ENCODE results near the gene SH3BP4.

Gene SH3BP4

DNA sequence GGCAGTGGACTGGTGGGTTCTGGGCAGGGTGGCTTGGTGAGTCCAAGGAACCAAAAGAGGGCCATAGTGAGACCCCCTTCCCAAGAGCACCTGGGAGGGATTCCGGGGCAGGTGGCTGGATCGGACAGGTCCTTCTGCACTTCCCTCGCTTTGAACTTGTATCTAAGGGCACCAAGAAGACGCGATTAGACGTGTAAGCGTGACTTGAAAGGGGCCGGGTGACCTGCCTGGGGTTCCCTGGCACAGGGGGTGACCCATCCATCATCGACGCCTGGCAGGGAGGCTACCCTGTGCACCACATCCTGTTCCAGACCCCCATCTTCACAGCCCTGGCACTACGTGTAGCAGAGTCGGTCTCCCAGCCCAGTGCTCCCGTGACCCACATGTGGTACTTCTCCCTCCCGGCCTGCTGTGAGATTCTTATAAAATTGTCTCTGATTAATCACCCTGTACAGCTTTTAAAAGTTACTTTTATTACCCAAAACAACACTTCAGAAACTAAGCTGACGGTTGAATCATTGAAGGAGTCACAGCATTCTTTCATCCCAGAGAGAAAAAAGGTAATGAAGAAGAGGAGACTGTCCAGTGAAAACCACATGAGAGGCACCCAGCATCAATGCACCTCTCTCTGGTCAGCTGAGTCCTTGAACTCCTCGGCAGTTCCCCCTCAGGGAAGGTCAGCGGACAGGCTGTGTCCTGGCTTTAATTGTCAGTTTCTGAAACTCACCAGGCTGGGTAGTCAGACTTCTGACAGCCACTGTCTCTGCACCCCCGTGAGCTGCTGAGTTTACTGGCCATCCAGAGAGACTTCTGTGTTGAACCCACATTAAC, 13.0 kb downstream of the SH3BP4 start:
- TF ChIP-seq GATA2 (IDR thresholded peaks at IDR 0.05; ENCODE audit: low read depth, low read length) (no peak), GATA3 (IDR thresholded peaks at IDR 0.05; ENCODE audit: low read depth, low read length) (no peak)

- TF ChIP-seq GATA2 (IDR thresholded peaks at IDR 0.05; ENCODE audit: low read depth, low read length): no peak
- no peak for TF ChIP-seq GATA3 (IDR thresholded peaks at IDR 0.05; ENCODE audit: low read depth, low read length)
Measured at GRCh38 chr2:234966340-234966739, 14.5 kb downstream of the SH3BP4 start.

GRCh38 chr2:234967201-234967869, 15.5 kb downstream of the SH3BP4 start:
- TF ChIP-seq GATA2 (IDR thresholded peaks at IDR 0.05; ENCODE audit: low read depth, low read length) (no peak), GATA3 (IDR thresholded peaks at IDR 0.05; ENCODE audit: low read depth, low read length) (no peak)

- no peak for TF ChIP-seq GATA3 (IDR thresholded peaks at IDR 0.05; ENCODE audit: low read depth, low read length)
Measured at GRCh38 chr2:234967870-234968208, 16.0 kb downstream of the SH3BP4 start.

DNA sequence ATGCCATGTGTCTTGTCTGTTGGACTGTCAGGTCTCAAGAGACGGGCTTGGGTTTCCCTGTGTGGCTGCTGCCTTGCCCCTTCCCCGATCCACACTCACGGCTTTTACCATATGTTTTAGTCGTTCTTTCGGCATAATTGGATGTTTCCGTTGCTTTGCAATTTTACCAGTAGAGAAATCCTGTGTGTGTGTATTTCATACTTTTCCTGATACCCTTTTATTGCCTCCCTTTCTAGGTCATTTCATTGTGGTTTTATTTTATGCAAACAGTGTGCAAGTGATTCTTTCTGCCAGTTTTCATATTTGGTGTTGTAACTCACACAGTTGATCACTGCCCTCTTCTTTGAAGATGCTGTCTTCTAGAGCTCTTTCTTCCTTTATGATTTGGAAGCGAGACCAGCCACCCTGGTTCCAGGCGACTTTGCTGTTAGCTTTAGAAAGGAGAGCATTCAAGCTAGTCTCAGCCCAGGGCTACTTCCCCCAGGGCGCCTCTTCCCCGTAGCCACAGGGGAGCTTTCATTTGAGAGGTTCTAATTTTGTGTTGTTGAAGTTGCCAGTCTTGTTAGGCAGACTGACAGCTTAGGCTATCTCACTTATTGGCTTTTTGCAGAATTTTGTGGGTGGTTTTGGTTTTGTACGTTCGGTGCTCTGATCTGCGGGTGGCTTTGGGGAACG, 17.0 kb downstream of the SH3BP4 start:
- no peak for TF ChIP-seq GATA2 (IDR thresholded peaks at IDR 0.05; ENCODE audit: low read depth, low read length)
- no peak for TF ChIP-seq GATA3 (IDR thresholded peaks at IDR 0.05; ENCODE audit: low read depth, low read length)

DNA sequence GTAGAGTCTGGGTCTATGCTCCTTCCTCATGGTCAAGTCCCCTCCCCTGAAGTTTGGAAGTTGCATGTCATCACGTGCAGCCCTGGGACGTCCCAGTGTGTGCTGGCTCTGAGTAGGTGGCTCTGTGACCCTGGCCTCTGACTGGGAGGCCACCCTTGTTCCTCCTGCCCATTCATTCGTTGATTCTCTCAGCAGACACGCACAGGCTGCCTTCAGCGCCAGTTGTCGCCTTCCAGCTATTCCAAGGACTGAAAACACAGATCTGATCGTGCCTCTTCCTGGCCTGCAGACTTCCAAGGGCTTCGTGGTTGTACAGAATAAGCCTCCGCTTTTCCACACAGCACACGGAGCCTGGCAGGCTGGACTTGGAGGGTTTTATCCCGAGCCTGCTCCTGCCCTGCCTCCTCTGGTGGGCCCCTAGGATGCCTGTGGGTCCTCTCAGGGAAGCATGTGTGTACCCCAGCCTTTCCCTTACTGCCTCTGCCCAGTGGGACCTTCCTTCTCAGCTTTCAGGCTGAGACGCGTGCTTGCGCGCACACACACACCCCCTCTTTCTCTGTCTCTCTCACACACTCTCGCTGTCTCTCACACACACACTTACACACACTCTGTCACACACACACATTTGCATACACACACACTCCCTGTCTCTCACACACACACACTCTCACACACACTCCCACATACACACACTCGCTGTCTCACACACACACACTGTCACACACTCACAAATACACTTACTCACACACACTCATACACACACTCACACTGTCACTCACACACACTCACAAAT, 17.7 kb downstream of the SH3BP4 start:
- TF ChIP-seq GATA2 (IDR thresholded peaks at IDR 0.05; ENCODE audit: low read depth, low read length) (no peak), GATA3 (IDR thresholded peaks at IDR 0.05; ENCODE audit: low read depth, low read length) (no peak)

DNA sequence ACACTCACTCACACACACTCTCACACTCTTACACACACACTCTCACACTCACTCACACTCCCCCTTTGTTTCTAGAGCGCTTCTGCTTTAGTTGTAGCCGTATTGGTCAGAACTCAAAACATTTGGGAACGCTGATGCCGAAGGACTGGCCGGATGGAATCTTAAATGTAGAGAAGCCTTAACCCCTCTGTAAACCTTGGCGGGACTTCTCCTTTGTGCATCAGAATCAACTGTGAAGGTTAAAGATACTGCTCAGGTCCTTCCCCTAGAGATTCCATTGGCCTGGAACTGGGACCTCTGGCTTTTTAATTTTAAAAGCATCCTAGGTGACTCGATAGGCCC, 18.3 kb downstream of the SH3BP4 start:
- no peak for TF ChIP-seq GATA2 (IDR thresholded peaks at IDR 0.05; ENCODE audit: low read depth, low read length)
- TF ChIP-seq GATA3 (IDR thresholded peaks at IDR 0.05; ENCODE audit: low read depth, low read length): no peak

GRCh38 chr2:234970477-234970882, 18.7 kb downstream of the SH3BP4 start:
- TF ChIP-seq GATA3 (IDR thresholded peaks at IDR 0.05; ENCODE audit: low read depth, low read length): no peak
- TF ChIP-seq GATA2 (IDR thresholded peaks at IDR 0.05; ENCODE audit: low read depth, low read length): no peak

DNA sequence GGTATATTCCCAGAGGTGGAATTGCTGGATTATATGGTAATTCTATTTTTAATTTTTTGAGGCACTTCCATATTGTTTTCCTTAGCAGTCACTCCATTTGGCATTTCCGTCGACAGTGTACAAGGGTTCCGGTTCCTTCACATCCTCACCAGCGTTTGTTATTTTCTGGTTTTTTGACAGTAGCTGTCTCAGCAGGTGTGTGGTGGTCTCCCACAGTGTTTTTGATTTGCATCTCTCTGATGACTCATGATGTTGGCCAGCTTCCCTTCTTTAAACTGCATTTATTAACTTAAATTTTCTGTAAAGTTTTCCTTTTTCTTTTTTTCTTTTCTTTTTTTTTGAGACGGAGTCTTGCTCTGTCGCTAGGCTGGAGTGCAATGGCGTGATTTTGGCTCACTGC, 19.7 kb downstream of the SH3BP4 start:
- no peak for TF ChIP-seq GATA3 (IDR thresholded peaks at IDR 0.05; ENCODE audit: low read depth, low read length)

DNA sequence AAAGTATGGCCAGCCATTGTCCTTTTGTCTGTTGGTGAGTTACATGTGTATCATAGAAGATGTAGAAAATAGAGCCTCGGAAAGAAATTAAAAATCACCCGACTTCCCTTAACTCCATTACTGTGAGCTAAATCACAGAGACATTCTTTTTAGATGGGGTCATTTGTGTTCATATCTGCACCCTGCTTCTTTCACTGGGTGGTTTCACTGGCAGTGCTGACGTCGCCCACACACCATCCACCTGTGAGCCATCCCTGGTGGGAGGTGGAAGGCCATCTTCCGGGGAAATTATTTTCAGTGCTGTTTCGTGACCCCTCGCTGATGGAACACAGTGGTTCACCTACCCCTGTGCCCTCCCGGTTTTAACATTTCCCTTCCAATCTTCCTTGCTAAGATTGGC, 21.2 kb downstream of the SH3BP4 start:
- TF ChIP-seq GATA3 (IDR thresholded peaks at IDR 0.05; ENCODE audit: low read depth, low read length) (no peak), GATA2 (IDR thresholded peaks at IDR 0.05; ENCODE audit: low read depth, low read length) (no peak)

DNA sequence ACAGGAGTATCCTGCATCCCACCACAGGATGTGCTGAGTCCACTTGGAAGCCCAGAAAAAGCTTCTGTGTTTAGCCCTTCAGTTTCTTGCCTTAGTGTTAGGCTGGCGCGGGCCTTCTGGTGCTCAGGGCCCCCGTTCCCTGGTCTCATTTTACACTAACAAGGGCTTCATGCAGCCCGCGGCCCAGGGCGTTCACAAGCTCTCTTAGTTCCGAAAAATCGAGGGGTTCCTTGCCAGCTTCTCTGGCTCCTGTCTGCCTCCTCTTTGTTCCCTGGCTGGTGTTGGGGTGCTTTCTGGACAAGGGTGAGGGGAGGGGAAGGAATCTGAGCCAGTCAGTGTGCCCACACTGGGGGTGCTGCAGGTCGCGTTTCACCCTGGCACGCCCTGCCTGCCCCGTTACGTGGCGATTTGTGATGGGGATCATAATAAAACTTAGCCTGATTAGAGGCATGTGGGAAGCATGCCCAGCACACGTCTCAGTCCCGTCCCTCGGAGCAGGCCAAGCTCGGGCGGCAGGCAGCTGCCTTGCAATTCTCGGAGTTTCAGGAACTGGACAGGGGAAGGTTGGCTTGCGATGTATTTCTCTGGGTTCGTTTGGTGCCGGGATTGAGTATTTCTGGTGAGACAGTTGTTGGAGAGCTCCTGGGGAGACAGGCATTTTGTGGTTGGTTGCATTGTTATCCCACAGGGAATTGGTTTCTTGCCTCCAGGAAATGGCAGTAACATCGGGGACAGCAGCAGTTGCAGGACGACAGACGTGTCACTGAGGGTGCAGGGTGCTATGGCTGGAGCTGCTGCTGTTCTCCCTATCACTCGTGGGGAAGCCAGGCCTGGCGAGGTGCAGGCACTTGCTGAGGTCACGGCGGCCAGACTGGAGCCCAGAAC, 22.9 kb downstream of the SH3BP4 start:
- TF ChIP-seq GATA3 (IDR thresholded peaks at IDR 0.05; ENCODE audit: low read depth, low read length): no peak
- TF ChIP-seq GATA2 (IDR thresholded peaks at IDR 0.05; ENCODE audit: low read depth, low read length): no peak

GRCh38 chr2:234975611-234976010, 23.8 kb downstream of the SH3BP4 start:
- TF ChIP-seq GATA2 (IDR thresholded peaks at IDR 0.05; ENCODE audit: low read depth, low read length): no peak
- TF ChIP-seq GATA3 (IDR thresholded peaks at IDR 0.05; ENCODE audit: low read depth, low read length): no peak

GRCh38 chr2:234976479-234977227, 24.8 kb downstream of the SH3BP4 start:
- TF ChIP-seq GATA2 (IDR thresholded peaks at IDR 0.05; ENCODE audit: low read depth, low read length) (no peak), GATA3 (IDR thresholded peaks at IDR 0.05; ENCODE audit: low read depth, low read length) (no peak)

All from SH-SY5Y (cell line).